BE2C (cell line): ENCODE results near the gene UNC5A.

ENCODE experiments used
- DNase-seq: peaks from one replicate; pipeline ENCODE4 v3.0.0-alpha.2; 2020
- H3K27me3 ChIP-seq: fragments of 250-450 bp; sonication (Bioruptor Pico); 2 replicates; pipeline ENCODE4 v1.5.1; 2020; ENCODE audit warnings: mild to moderate bottlenecking
- H3K36me3 ChIP-seq: fragments of 250-450 bp; sonication (Bioruptor Pico); 2 replicates; pipeline ENCODE4 v1.5.1; 2020; ENCODE audit warnings: mild to moderate bottlenecking
- H3K4me1 ChIP-seq: fragments of 250-450 bp; sonication (Bioruptor Pico); 2 replicates; pipeline ENCODE4 v1.5.1; 2020
- H3K4me3 ChIP-seq: 2 replicates; pipeline ENCODE4 v1.5.1; 2011; ENCODE audit warnings: low read depth, low read length
- H3K9me3 ChIP-seq: fragments of 250-450 bp; sonication (Bioruptor Pico); 2 replicates; pipeline ENCODE4 v1.5.1; 2020
- TF ChIP-seq, protein P1 (sequence below): IDR thresholded peaks from 2 replicates; pipeline ENCODE4 v1.5.1; 2012; ENCODE audit warnings: mild to moderate bottlenecking, low read depth, low read length

The UNC5A gene

DNA sequence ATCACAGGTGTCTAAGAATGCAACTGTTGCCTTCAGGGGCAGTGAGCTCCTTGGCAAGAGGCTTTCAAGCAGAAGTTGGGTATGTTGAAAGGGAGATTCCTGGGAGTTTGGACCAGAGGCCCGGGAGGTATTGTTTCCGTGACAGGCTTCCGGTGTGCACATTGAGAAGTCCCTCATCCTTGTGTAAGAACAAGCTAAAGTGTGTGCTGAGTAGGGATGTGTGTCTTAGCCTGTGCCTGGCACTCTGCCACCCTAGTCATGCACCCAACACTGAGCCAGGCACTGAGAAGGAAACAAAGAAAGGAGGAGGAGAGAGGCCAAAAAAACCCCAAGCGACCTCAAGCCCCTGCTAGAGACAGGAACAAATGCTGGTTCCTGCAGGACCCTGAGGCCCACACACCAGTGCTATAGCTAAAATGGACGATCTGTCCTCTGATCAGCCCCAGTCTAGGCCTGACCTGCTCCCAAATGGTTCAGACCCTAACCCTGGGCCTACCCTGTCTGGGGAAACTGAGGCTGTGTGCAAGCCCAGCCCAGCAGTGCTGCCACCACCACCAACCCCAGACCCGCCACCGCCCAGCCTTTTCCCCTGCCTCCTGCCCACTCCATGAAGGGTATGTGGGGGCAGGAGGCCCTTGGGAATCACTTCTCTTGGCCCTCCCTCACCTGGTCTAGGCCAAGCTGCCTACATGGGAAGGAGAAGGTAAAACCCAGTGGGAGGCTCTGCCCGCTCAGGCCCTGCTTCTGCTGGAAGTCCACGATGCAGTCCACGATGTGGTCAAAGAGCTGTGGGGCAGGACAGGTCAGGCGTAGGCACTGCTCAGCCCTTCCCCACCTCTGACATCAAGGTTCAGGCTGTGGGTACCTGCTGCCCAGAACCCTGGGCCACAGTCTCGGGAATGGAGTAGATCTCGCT lies 76.2 kb downstream of the UNC5A start:
- H3K27me3 ChIP-seq: no peaks in the 10 kb centered on the region
- no peaks in the 10 kb centered on the region for H3K9me3 ChIP-seq
- no peak for DNase-seq
- TF ChIP-seq, protein P1, sequence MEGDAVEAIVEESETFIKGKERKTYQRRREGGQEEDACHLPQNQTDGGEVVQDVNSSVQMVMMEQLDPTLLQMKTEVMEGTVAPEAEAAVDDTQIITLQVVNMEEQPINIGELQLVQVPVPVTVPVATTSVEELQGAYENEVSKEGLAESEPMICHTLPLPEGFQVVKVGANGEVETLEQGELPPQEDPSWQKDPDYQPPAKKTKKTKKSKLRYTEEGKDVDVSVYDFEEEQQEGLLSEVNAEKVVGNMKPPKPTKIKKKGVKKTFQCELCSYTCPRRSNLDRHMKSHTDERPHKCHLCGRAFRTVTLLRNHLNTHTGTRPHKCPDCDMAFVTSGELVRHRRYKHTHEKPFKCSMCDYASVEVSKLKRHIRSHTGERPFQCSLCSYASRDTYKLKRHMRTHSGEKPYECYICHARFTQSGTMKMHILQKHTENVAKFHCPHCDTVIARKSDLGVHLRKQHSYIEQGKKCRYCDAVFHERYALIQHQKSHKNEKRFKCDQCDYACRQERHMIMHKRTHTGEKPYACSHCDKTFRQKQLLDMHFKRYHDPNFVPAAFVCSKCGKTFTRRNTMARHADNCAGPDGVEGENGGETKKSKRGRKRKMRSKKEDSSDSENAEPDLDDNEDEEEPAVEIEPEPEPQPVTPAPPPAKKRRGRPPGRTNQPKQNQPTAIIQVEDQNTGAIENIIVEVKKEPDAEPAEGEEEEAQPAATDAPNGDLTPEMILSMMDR: no peak
- H3K4me3 ChIP-seq: no peak overlapping the region
- peaks cover 3% of the 10 kb centered on the region; the same call in 1 of the 2 replicates for H3K36me3 ChIP-seq
- peaks cover 14% of the 10 kb centered on the region for H3K4me1 ChIP-seq

GRCh38 chr5:176887252-176887849 lies 77.0 kb downstream of the UNC5A start:
- Histone ChIP-seq H3K9me3 (no peaks in the 10 kb centered on the region), H3K36me3 (no peaks in the 10 kb centered on the region), H3K4me3 (no peak overlapping the region), H3K27me3 (no peaks in the 10 kb centered on the region), H3K4me1 (peaks cover 14% of the 10 kb centered on the region)
- no peak for DNase-seq
- TF ChIP-seq, protein P1: no peak

DNA sequence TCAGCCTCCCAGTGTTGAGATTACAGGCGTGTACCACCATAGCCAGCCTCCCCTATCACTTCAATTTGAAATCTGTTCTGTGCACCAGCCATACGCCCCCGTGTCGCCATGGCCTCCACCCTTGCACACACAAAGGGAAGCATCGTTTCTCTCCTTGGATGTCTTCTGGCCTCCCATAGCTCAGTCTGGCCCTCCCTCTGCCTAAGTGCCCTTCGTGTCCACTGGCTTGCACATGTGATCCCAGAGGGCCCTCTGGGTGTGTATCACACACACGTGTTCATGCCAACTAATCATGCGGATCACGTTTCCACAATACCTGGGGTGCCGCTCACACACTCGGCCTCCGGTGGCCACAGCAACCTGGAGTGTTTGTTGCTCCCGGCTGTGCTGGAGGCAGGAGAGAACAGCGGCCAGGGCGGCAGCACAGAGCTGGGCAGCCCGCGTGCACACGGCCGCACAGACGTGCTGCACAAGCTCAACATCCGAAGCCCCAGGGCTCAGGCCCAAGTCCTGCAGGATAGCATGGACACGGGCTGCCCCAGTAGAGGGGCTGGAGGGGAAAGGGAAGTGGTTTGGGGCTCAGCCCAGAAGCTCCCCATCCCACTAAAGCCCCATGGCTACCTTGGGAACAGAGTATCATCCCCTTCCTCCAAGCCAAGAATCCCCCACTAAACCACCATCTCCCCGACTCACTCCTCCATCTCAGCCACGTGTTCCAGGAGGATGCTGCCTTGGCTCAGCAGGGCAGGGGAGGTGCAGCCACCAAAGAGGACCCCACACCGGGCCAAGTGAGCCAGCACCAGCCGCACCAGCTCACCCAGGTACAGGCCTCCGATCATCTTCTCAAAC lies 77.9 kb downstream of the UNC5A start:
- DNase-seq: no peak
- peaks cover 14% of the 10 kb centered on the region for H3K4me1 ChIP-seq
- no peak overlapping the region for H3K4me3 ChIP-seq
- H3K36me3 ChIP-seq: no peaks in the 10 kb centered on the region
- TF ChIP-seq, protein P1: no peak
- no peaks in the 10 kb centered on the region for H3K9me3 ChIP-seq
- H3K27me3 ChIP-seq: no peaks in the 10 kb centered on the region

GRCh38 chr5:176888865-176889165 lies 78.5 kb downstream of the UNC5A start:
- TF ChIP-seq, protein P1: no peak

GRCh38 chr5:176889321-176890280 lies 79.2 kb downstream of the UNC5A start:
- DNase-seq: no peak
- no peaks in the 10 kb centered on the region for H3K36me3 ChIP-seq
- H3K27me3 ChIP-seq: no peaks in the 10 kb centered on the region
- no peak overlapping the region for H3K4me3 ChIP-seq
- no peaks in the 10 kb centered on the region for H3K9me3 ChIP-seq
- peaks cover 6% of the 10 kb centered on the region for H3K4me1 ChIP-seq
- TF ChIP-seq, protein P1: no peak

More at GRCh38 chr5:176888865-176889165, 78.5 kb downstream of the UNC5A start:
- Histone ChIP-seq H3K9me3 (no peaks in the 10 kb centered on the region), H3K4me3 (no peak overlapping the region), H3K36me3 (no peaks in the 10 kb centered on the region), H3K4me1 (peaks cover 10% of the 10 kb centered on the region), H3K27me3 (no peaks in the 10 kb centered on the region)
- DNase-seq: no peak
